Esophagus muscularis mucosa (tissue), 3 donors: ENCODE results near the gene ANXA6.

Experiments
- CTCF ChIP-seq, 3 experiments: fragments of 200-600 bp in 2 of 3; fragments of 450-650 bp in 1 of 3; sonication (generic) in 2 of 3; IDR thresholded peaks; one replicate each; pipeline ENCODE4 v1.5.1; 2017 to 2019; ENCODE audit warnings: antibody characterized with exemption in 3 of 3, mild to moderate bottlenecking in 2 of 3, moderate library complexity in 1 of 3
- POLR2AphosphoS5 ChIP-seq, 2 donors: sonication (generic); formaldehyde crosslinking; IDR thresholded peaks; one replicate each; pipeline ENCODE4 v1.6.1; 2017; ENCODE audit warnings: antibody characterized with exemption in 2 of 2

DNA sequence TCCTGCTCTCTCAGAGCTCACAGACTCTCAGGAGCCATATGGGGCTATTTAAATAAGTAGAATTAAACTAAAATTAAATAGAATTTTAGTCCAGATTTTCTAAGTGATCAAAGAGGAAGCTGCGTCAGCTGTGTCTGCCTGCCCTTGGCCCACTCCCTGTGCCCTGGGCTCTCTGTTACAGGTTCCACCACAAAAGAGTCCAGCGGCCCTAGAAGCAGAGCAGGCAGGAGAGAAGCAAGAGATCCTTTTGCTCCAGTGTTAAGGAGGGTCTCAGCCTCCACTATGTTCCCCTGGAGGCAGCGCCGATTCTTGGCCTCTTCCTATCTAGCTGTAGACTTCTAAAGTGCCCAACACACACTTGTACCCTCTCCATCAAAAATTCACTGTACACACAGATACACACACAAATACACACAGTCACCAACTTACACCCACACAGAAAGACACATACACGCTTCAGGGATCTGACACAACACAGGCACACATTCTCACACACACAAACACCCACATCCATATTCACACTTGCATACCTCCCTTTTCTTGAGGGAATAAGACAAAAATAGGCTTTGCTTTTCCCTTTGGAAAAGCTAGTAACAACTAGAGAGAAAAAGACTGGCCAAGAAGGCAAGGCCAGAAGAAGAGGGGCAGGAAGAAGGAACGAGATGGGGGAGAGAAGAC is 71.2 kb downstream of the ANXA6 start:
- TF ChIP-seq CTCF (IDR thresholded peaks at IDR 0.05) = no peak
- TF ChIP-seq POLR2AphosphoS5 (IDR thresholded peaks at IDR 0.05) = no peak
